GM19025 (cell line): ENCODE data around the gene TK2.
"Not testable (repeated sequence)": the region's sequence is repeated elsewhere in the genome, so short reads cannot be mapped to it uniquely, and the experiment has no call there.

Experiments used
- ATAC-seq: cut with Tn5 transposase; IDR thresholded peaks from one replicate; pipeline ENCODE4 v1.9.1; 2021; ENCODE audit warnings: mild to moderate bottlenecking, low read depth, moderate library complexity; ENCODE audit not compliant: unreplicated experiment

Gene TK2

GRCh38 chr16:66549284-66550131, at the start of gene TK2:
TK2 (minus strand) TSS chr16:66550122; CDS start chr16:66550061, 61 bp downstream.
- no peak for ATAC-seq

DNA sequence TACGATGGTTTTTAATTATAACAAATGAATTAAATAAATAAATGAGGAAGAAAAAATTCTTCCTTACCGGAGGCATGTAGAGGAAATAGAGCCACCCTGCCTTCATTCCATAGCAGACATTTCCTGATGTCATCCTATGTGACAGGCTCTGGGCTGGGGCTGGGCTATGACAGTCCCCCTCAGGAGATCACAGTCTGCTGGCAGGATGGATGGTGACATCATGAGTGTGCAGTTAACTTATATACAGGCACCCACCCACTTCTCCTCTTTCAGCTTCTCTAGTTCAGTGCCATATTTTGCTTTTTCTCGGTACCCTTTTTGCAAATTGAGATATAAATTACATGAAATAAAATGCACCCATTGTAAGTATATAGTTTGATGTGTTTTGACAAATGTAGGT, 48.2 kb upstream of the TK2 start:
- ATAC-seq, result no peak

GRCh38 chr16:66596986-66597848, 47.3 kb upstream of the TK2 start:
- ATAC-seq, result no peak

- not testable (repeated sequence) for ATAC-seq
Observed at GRCh38 chr16:66596559-66596958, 46.6 kb upstream of the TK2 start.

DNA sequence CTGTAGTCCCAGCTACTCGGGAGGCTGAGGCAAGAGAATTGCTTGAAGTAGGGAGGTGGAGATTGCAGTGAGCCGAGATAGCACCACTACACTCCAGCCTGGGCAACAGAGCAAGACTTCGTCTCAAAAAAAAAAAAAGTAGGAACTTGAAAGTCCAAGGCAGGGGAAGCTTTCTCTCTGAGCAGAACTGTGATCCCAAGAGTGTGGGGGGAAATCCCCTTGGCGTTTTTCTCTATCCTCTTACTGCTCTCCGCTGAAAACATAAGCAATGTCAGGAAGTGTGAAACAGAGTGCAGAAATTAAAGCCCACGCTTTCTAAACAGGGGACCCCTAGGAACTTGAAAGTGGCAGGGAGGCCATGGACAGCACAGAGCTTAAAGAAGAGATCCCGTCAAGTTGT, 44.8 kb upstream of the TK2 start:
- no peak for ATAC-seq

- no peak for ATAC-seq
Observed at GRCh38 chr16:66592814-66593213, 42.9 kb upstream of the TK2 start.

DNA sequence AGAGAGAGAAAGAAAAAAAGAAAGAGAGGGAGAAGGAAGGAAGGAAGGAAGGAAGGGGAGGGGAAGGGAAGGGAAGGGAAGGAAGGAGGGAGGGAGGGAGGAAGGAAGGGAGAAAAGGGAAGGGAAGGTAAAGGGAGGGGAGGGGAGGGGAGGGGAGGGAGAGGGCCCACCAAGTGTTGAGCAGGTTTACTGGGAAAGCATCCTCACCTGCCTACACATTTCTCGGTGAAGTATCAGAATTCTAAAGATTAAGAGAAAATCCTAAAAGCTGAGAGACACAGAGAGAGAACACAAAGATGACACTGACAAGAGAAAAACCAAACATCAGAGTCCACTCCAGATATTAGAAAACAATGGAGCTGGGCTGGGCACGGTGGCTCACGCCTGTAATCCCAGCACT, 42.3 kb upstream of the TK2 start:
- ATAC-seq, result no peak

DNA sequence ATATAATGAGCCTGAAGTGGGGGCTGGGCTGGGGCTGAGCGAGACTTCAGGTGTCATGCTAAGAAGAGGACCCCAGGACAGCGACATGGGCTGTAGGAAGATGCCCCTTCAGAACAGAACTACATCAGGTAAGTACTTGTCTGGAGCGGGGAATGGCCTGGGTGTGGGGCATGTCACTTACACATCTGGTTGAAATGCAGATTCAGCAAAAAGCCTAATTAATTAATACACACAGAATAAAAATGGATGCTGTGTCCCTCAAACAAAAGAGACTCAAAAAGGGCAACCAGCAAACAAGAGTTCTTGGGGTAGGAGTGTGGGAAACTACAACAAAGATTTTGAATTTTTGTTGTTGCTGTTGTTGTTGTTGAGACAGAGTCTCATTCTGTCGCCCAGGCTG, 41.1 kb upstream of the TK2 start:
- ATAC-seq, result no peak

GRCh38 chr16:66590322-66590721, 40.4 kb upstream of the TK2 start:
- ATAC-seq, result no peak

GRCh38 chr16:66588981-66589713, 39.2 kb upstream of the TK2 start:
- ATAC-seq, result no peak

DNA sequence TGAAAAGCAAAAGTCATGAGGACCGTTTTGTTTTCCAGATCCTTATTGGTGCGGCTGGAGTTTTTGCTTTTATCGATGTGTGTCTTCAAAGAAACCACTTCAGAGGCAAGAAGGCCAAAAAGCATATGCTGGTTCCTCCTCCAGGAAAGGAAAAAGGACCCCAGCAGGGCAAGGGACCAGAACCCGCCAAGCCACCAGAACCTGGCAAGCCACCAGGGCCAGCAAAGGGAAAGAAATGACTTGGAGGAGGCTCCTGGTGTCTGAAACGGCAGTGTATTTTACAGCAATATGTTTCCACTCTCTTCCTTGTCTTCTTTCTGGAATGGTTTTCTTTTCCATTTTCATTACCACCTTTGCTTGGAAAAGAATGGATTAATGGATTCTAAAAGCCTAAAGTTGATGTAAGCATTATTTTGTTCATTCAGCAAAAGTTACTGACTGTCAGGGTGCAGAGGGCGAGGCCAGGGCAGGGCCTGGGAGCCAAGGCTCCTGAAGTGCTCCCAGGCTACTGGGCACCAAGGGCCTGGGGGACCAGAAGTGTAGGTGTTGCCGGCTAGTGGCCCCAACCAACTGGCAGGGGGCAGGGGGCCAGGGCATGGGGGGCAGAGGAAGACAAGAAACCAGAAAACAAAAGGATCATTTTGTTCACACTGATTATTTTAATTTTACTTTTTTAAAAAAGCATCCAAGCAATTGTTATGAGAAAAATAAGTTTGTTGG, 38.1 kb upstream of the TK2 start:
- no peak for ATAC-seq

- no peak for ATAC-seq
Observed at GRCh38 chr16:66585481-66586239, 35.7 kb upstream of the TK2 start.

- ATAC-seq, result no peak
Observed at GRCh38 chr16:66581246-66581952, 31.5 kb upstream of the TK2 start.

DNA sequence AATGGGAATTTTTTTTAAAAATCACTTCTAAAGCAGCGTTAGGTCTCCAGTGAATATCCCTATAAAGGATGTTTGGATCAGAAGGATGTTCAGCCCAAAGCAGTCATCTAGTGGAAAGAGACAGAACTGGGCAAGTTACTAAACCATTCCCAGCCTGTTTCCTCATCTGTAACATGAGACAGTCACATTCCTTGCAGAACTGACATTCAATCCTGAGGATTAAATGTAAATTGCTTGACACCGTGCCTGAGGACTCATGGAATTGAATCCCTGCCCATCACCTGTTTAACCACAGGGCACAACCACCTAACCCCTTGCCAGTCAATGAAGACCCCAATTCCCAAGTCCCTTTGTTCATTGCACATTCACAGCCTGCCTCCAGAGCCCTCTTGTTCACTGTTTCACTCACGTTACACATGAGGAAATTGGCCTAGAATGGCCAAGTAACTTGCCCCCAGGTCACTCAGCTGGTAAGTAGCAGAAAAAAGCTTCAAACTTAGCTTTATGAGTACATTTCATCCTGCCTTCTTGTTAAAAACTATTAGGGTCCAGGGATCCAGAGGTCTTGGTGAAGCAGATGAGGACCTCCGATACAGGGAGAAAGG, 30.8 kb upstream of the TK2 start:
- ATAC-seq, result no peak

DNA sequence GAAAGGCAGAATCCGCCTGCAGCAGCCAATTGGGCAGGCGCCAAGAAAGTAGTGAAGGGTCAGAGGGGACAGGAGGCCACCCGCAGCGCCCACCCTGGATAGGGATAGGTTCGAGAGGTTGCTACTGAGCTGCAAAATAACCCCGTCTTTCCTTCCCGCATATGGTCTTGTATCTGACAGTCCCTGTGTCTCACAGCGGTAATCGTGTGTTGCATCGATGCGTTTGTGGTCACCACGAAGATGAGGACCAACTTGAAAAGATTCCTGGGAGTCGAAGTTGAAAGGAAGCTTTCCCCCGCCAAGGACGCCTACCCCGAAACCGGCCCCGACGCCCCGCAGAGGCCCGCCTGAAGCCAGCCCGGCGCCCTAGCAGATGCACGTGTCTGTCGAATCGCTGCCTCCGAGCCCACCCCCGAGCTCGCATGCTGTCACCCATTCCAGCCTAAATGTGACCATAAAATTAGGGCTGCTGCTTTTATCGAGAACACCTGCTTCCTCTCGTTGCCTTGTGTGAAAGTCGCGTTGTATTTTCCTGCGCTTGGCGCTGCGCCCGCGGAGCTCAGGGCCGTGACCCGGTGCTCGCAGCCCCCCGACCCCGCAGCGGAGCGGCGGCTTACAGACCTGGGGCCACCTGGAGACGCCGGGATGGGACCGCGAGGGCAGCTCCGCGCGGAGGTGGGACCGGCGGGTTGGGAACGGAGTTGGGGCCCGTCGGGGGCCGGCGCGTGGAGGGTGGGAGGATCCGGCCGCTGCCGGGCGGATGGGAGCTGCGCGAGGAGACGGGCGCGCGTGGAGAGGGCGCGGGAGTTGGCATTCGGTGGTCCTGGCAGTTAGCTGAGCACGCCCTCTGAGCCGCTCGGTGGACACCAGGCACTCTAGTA, 29.0 kb upstream of the TK2 start, which contains the start of gene CMTM2:
Gene CMTM2, plus strand, starts transcription at position 813 of the 881 bp plus-strand sequence. CDS start 145 bp downstream, outside the sequence.
- ATAC-seq, result no peak

- ATAC-seq, result no peak
Observed at GRCh38 chr16:66576296-66576695, 26.4 kb upstream of the TK2 start.

DNA sequence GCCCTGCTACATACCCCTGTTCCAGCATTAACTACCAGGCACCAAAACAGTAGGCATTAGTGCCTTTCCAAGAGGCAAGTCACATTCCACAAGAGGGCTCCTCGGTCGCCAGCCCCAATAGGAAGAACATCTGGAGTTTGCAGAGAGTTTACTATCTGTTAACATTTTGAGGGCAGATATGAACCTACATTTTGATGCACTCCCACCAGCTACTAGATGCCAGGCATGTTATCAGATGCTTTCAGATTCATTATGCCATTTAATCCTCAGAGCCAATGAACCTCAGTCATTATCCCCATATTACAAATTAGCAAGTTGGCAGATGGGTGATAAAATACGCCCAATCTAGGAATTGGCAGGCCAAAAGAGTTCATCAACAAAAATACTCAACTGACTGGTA, 25.1 kb upstream of the TK2 start:
- no peak for ATAC-seq
